SK-N-SH (cell line): ENCODE measurements around the gene TMEM168. TPM values are rescaled to one million over a fixed set of nuclear protein-coding genes. Genes with fewer than 3 reads are reported as not detected.
"Not testable (repeated sequence)": the region's sequence is repeated elsewhere in the genome, so short reads cannot be mapped to it uniquely, and the experiment has no call there.

ENCODE experiments used
- CTCF ChIA-PET: fragments of 300-600, 350-600 bp; formaldehyde crosslinking; extraction: SDS; loops from one replicate; lab custom pipeline; 2021; lab: Yijun Ruan, JAX
- POLR2A ChIA-PET: fragments of 350-600 bp; sonication (Branson Sonifier 250); formaldehyde crosslinking; extraction: SDS; loops from one replicate; lab custom pipeline; 2020; ENCODE audit warnings: antibody characterized with exemption, inconsistent platforms; lab: Yijun Ruan, JAX
- DNase-seq: peaks from one replicate; pipeline ENCODE4 v3.0.0; 2012
- H2AFZ ChIP-seq: fragments of 200-600 bp; sonication (generic); 2 replicates; pipeline ENCODE4 v1.8.1; 2016; ENCODE audit warnings: antibody characterized with exemption, mild to moderate bottlenecking, low read depth
- H3F3A ChIP-seq: fragments of 200-600 bp; sonication (generic); replicated peaks from 2 replicates; pipeline ENCODE3; 2016; ENCODE audit warnings: antibody characterized with exemption, mild to moderate bottlenecking; ENCODE audit not compliant: insufficient read depth
- H3K27ac ChIP-seq, 2 experiments: fragments of 200-500 bp in 1 of 2; fragments of 200-600 bp in 1 of 2; sonication (Bioruptor generic) in 1 of 2; sonication (generic), shearing (Covaris generic) in 1 of 2; 2 replicates each; pipeline versions ENCODE4 v1.5.1 to v1.6.1; 2014 to 2016; ENCODE audit warnings: low read depth in 2 of 2, inconsistent platforms in 1 of 2, low read length in 1 of 2, mild to moderate bottlenecking in 1 of 2, mixed read lengths in 1 of 2
- H3K27me3 ChIP-seq: fragments of 200-600 bp; sonication (generic), shearing (Covaris generic); 2 replicates; pipeline ENCODE4 v1.6.1; 2016; ENCODE audit warnings: mixed run types; ENCODE audit not compliant: insufficient read depth
- H3K36me3 ChIP-seq, 2 experiments: fragments of 200-500 bp in 1 of 2; fragments of 200-600 bp in 1 of 2; sonication (Bioruptor generic) in 1 of 2; sonication (generic) in 1 of 2; replicated peaks in 1 of 2; 2 replicates each; pipeline versions ENCODE3 to v1.5.1; 2014 to 2016; ENCODE audit warnings: low read length in 1 of 2, mild to moderate bottlenecking in 1 of 2; ENCODE audit not compliant: insufficient read depth in 2 of 2, control insufficient read depth in 1 of 2
- H3K4me1 ChIP-seq, 2 experiments: fragments of 200-500 bp in 1 of 2; fragments of 200-600 bp in 1 of 2; sonication (Bioruptor generic) in 1 of 2; sonication (generic), shearing (Covaris generic) in 1 of 2; 2 replicates each; pipeline versions ENCODE4 v1.5.1 to v1.6.1; 2014 to 2016; ENCODE audit warnings: low read depth in 1 of 2, low read length in 1 of 2, mixed run types in 1 of 2; ENCODE audit not compliant: insufficient read depth in 2 of 2, control insufficient read depth in 1 of 2
- H3K4me2 ChIP-seq: fragments of 200-600 bp; sonication (generic), shearing (Covaris generic); 2 replicates; pipeline ENCODE4 v1.6.1; 2017; ENCODE audit warnings: mixed run types
- H3K4me3 ChIP-seq, 2 experiments: fragments of 200-500 bp in 1 of 2; fragments of 200-600 bp in 1 of 2; sonication (Bioruptor generic) in 1 of 2; sonication (generic), shearing (Covaris generic) in 1 of 2; 2 replicates each; pipeline versions ENCODE4 v1.5.1 to v1.8.1; 2014 to 2016; ENCODE audit warnings: low read depth in 2 of 2, inconsistent platforms in 1 of 2, low read length in 1 of 2, mild to moderate bottlenecking in 1 of 2, mixed read lengths in 1 of 2, moderate library complexity in 1 of 2
- H3K79me2 ChIP-seq: fragments of 200-600 bp; sonication (generic); 2 replicates; pipeline ENCODE4 v1.8.1; 2017; ENCODE audit warnings: mild to moderate bottlenecking; ENCODE audit not compliant: insufficient read depth
- H3K9ac ChIP-seq: fragments of 200-600 bp; sonication (generic); 2 replicates; pipeline ENCODE4 v1.6.1; 2017; ENCODE audit warnings: mixed run types
- H3K9me2 ChIP-seq: fragments of 200-600 bp; sonication (generic); 2 replicates; pipeline ENCODE4 v1.6.1; 2017; ENCODE audit warnings: mixed run types
- H3K9me3 ChIP-seq: fragments of 200-600 bp; sonication (generic); 2 replicates; pipeline ENCODE4 v1.6.1; 2017; ENCODE audit warnings: mixed run types, mild to moderate bottlenecking, moderate library complexity
- H4K20me1 ChIP-seq: fragments of 200-600 bp; sonication (generic); 2 replicates; pipeline ENCODE4 v1.6.1; 2017; ENCODE audit warnings: mild to moderate bottlenecking, mixed run types; ENCODE audit not compliant: insufficient read depth
- ELF1 ChIP-seq: IDR thresholded peaks from 2 replicates; pipeline ENCODE4 v1.4.0; 2012
- EZH2phosphoT487 ChIP-seq: fragments of 200-600 bp; sonication (generic); IDR thresholded peaks from 2 replicates; pipeline ENCODE4 v1.6.1; 2017; ENCODE audit warnings: low read depth, mixed run types, mild to moderate bottlenecking, antibody characterized with exemption, moderate library complexity, borderline replicate concordance
- FOSL2 ChIP-seq: IDR thresholded peaks from 2 replicates; pipeline ENCODE4 v1.4.0; 2012; ENCODE audit warnings: low read depth, mild to moderate bottlenecking, moderate library complexity, borderline replicate concordance
- GABPA ChIP-seq: IDR thresholded peaks from 2 replicates; pipeline ENCODE4 v1.4.0; 2012; ENCODE audit warnings: low read depth, mild to moderate bottlenecking
- GATA2 ChIP-seq: sonication (generic); formaldehyde crosslinking; IDR thresholded peaks from 2 replicates; pipeline ENCODE4 v1.5.0; 2020; ENCODE audit warnings: mild to moderate bottlenecking, missing genetic modification reagents
- IRF3 ChIP-seq: fragments of 150-350 bp; IDR thresholded peaks from 2 replicates; pipeline ENCODE4 v1.6.1; 2016; ENCODE audit warnings: mild to moderate bottlenecking, low read depth, low read length
- JUND ChIP-seq: IDR thresholded peaks from 2 replicates; pipeline ENCODE4 v1.4.0; 2012
- MXI1 ChIP-seq: IDR thresholded peaks from 2 replicates; pipeline ENCODE4 v1.6.1; 2012; ENCODE audit warnings: mild to moderate bottlenecking, low read depth, low read length, improper control_type of control experiment
- PBX3 ChIP-seq: IDR thresholded peaks from 2 replicates; pipeline ENCODE4; 2012
- POLR2AphosphoS5 ChIP-seq: IDR thresholded peaks from 2 replicates; pipeline ENCODE4 v1.6.1; 2012; ENCODE audit warnings: low read depth, low read length
- REST ChIP-seq: IDR thresholded peaks from 2 replicates; pipeline ENCODE4 v1.6.1; 2012; ENCODE audit warnings: mild to moderate bottlenecking, low read depth, low read length, moderate library complexity
- RXRA ChIP-seq: IDR thresholded peaks from 2 replicates; pipeline ENCODE4 v1.4.0; 2012; ENCODE audit warnings: low read depth, mild to moderate bottlenecking, borderline replicate concordance
- SIN3A ChIP-seq: IDR thresholded peaks from 2 replicates; pipeline ENCODE4 v1.6.1; 2012; ENCODE audit warnings: low read depth, mild to moderate bottlenecking, low read length, moderate library complexity, borderline replicate concordance
- SMC3 ChIP-seq: IDR thresholded peaks from 2 replicates; pipeline ENCODE4 v1.6.1; 2012; ENCODE audit warnings: low read depth, low read length, improper control_type of control experiment
- TCF12 ChIP-seq: IDR thresholded peaks from 2 replicates; pipeline ENCODE4 v1.4.0; 2012
- TEAD4 ChIP-seq: IDR thresholded peaks from 2 replicates; pipeline ENCODE4 v1.4.0; 2012; ENCODE audit warnings: mild to moderate bottlenecking, borderline replicate concordance; ENCODE audit not compliant: insufficient read depth
- ZBTB33 ChIP-seq: IDR thresholded peaks from 2 replicates; pipeline ENCODE4 v1.4.0; 2012; ENCODE audit warnings: low read depth, borderline replicate concordance
- WGBS: methylation state at CpG from one replicate; pipeline ENCODE4 v1.1.6; 2017; ENCODE audit warnings: low lambda C conversion rate; 5-methylcytosine and 5-hydroxymethylcytosine counted together
- polyA plus RNA-seq, 3 experiments: library from polyadenylated mRNA; depleted of rRNA; stranded (reverse); fragments of >200 nt; gene quantifications; 2 replicates each; pipeline ENCODE4 v1.2.3, GENCODE V29; 2012

TMEM168 gene
- polyA plus RNA-seq, 1 of the 3 experiments (the other 2 are of a cell fraction): 32.2 TPM

- CTCF ChIA-PET: interaction anchor here (0.6 to 1.3 kb wide), 2 partner anchors 23 to 419 kb away, joined by 3 read pairs; no protein-coding TSS in a partner anchor
- DNase-seq, H3K4me2 ChIP-seq, H2AFZ ChIP-seq, POLR2A ChIA-PET, H3K9me2 ChIP-seq, H3K27ac ChIP-seq, H4K20me1 ChIP-seq, H3K79me2 ChIP-seq, H3K36me3 ChIP-seq, H3K27me3 ChIP-seq, H3K9ac ChIP-seq, H3K4me1 ChIP-seq, H3K9me3 ChIP-seq, H3K4me3 ChIP-seq, H3F3A ChIP-seq: not testable (repeated sequence)
- 35% methylated on average over 2 of the region's 2 CpGs for WGBS
Observed at GRCh38 chr7:112731324-112731723, 58.9 kb downstream of the TMEM168 start.

- WGBS: 33% methylated on average over 3 of the region's 3 CpGs
- H3K9ac ChIP-seq: no peak overlapping the region
- TF ChIP-seq GABPA (no peak), FOSL2 (no peak), PBX3 (no peak), EZH2phosphoT487 (no peak), IRF3 (no peak), GATA2 (CRISPR knock-in tag) (no peak), JUND (no peak), REST (no peak), TCF12 (no peak), RXRA (no peak), ELF1 (no peak), POLR2AphosphoS5 (no peak), ZBTB33 (no peak), SIN3A (no peak), TEAD4 (no peak), MXI1 (no peak), SMC3 (no peak)
- DNase-seq: no peak
- H3K4me1 ChIP-seq: no peaks in the 10 kb centered on the region
- H3K79me2 ChIP-seq: no peaks in the 10 kb centered on the region
- H3K27me3 ChIP-seq: no peaks in the 10 kb centered on the region
- no peak overlapping the region for H3K4me2 ChIP-seq
- H3K9me2 ChIP-seq: no peaks in the 10 kb centered on the region
- no peaks in the 10 kb centered on the region for H4K20me1 ChIP-seq
- no peaks in the 10 kb centered on the region for H3K36me3 ChIP-seq
- ChIA-PET POLR2A (no interaction called here), CTCF (interaction anchor here (1.0 to 1.2 kb wide), 2 partner anchors 11 to 99 kb away, joined by 4 to 5 read pairs; no protein-coding TSS in a partner anchor)
- H3K9me3 ChIP-seq: no peaks in the 10 kb centered on the region
- H3K27ac ChIP-seq: no peak overlapping the region
- H2AFZ ChIP-seq: no peak overlapping the region
- no peaks in the 10 kb centered on the region for H3F3A ChIP-seq
- H3K4me3 ChIP-seq: no peak overlapping the region
Observed at GRCh38 chr7:112726076-112726475, 64.1 kb downstream of the TMEM168 start.
